ENCODE results near the gene CSNK1A1L. TPM values are rescaled to one million over a fixed set of nuclear protein-coding genes. Genes with fewer than 3 reads are reported as not detected.

The CSNK1A1L gene
- total RNA-seq, 6 experiments from 2014 or later = not detected

- ATAC-seq = no peak
- DNase-seq = no peak
- TF ChIP-seq CTCF (IDR thresholded peaks at IDR 0.05) (no peak), POLR2A (IDR thresholded peaks at IDR 0.05) (no peak)
These were observed 1.2 kb upstream of the CSNK1A1L start for GRCh38 chr13:37106642-37107041.

GRCh38 chr13:37102896-37103295, 2.6 kb downstream of the CSNK1A1L start:
- no peaks in the 10 kb centered on the region for H3K4me1 ChIP-seq
- H3K4me3 ChIP-seq = no peak overlapping the region
- no peak overlapping the region for H3K27ac ChIP-seq
- no peaks in the 10 kb centered on the region for H3K27me3 ChIP-seq
- 19% methylated on average over 4 of the region's 4 CpGs for WGBS (ENCODE audit: insufficient coverage, low coverage, low lambda C conversion rate, missing lambda C conversion rate)
- no peak for ATAC-seq
- no peaks in the 10 kb centered on the region for H3K36me3 ChIP-seq
- no peak for DNase-seq
- no peak for TF ChIP-seq CTCF (IDR thresholded peaks at IDR 0.05)
- no peak for TF ChIP-seq POLR2A (IDR thresholded peaks at IDR 0.05)
- H3K9me3 ChIP-seq = no peaks in the 10 kb centered on the region
- intact Hi-C loops (cut with DNase I) = no loop called here

More at GRCh38 chr13:37106642-37107041, 1.2 kb upstream of the CSNK1A1L start:
- intact Hi-C loops (cut with DNase I) = no loop called here
- Histone ChIP-seq H3K27ac (no peak overlapping the region), H3K27me3 (no peaks in the 10 kb centered on the region), H3K36me3 (no peaks in the 10 kb centered on the region), H3K9me3 (no peaks in the 10 kb centered on the region), H3K4me1 (no peaks in the 10 kb centered on the region), H3K4me3 (no peak overlapping the region)
- 94% methylated on average over 2 of the region's 2 CpGs for WGBS (ENCODE audit: insufficient coverage, low coverage, low lambda C conversion rate, missing lambda C conversion rate)

GRCh38 chr13:37101201-37101600, 4.3 kb downstream of the CSNK1A1L start:
- H3K4me3 ChIP-seq = no peak overlapping the region
- ATAC-seq (no peak), DNase-seq (no peak)
- WGBS (ENCODE audit: insufficient coverage, low coverage, low lambda C conversion rate, missing lambda C conversion rate) = 30% methylated on average over 1 of the region's 1 CpG
- H3K27ac ChIP-seq = no peak overlapping the region
- no peaks in the 10 kb centered on the region for H3K9me3 ChIP-seq
- no peaks in the 10 kb centered on the region for H3K36me3 ChIP-seq
- no peak for TF ChIP-seq CTCF (IDR thresholded peaks at IDR 0.05)
- no peaks in the 10 kb centered on the region for H3K4me1 ChIP-seq
- no peaks in the 10 kb centered on the region for H3K27me3 ChIP-seq
- intact Hi-C loops (cut with DNase I) = no loop called here

GRCh38 chr13:37100731-37101130, 4.7 kb downstream of the CSNK1A1L start:
- TF ChIP-seq CTCF (IDR thresholded peaks at IDR 0.05) (no peak), POLR2A (IDR thresholded peaks at IDR 0.05) (no peak)
- intact Hi-C loops (cut with DNase I) = no loop called here

GRCh38 chr13:37097076-37097475, 8.4 kb downstream of the CSNK1A1L start:
- ATAC-seq (no peak), DNase-seq (no peak)
- Histone ChIP-seq H3K27ac (no peak overlapping the region), H3K27me3 (no peaks in the 10 kb centered on the region), H3K4me1 (no peaks in the 10 kb centered on the region), H3K36me3 (no peaks in the 10 kb centered on the region), H3K9me3 (no peaks in the 10 kb centered on the region), H3K4me3 (no peak overlapping the region)
- intact Hi-C loops (cut with DNase I) = no loop called here
- TF ChIP-seq POLR2A (IDR thresholded peaks at IDR 0.05) (no peak), CTCF (IDR thresholded peaks at IDR 0.05) (no peak)
- WGBS (ENCODE audit: insufficient coverage, low coverage, low lambda C conversion rate, missing lambda C conversion rate) = 55% methylated on average over 4 of the region's 4 CpGs

More at GRCh38 chr13:37100731-37101130, 4.7 kb downstream of the CSNK1A1L start:
- no peak overlapping the region for H3K27ac ChIP-seq
- no peaks in the 10 kb centered on the region for H3K36me3 ChIP-seq
- no peaks in the 10 kb centered on the region for H3K4me1 ChIP-seq
- H3K9me3 ChIP-seq = no peaks in the 10 kb centered on the region
- no peaks in the 10 kb centered on the region for H3K27me3 ChIP-seq
- no peak overlapping the region for H3K4me3 ChIP-seq
- DNase-seq = no peak
- ATAC-seq = no peak
